Parathyroid adenoma (tissue), 2 donors: Measurements from ENCODE around the gene FAM20B.

Source experiments
- H2AFZ ChIP-seq: fragments of 300-600 bp; sonication (generic); one replicate; pipeline ENCODE4 v1.7.0; 2017; ENCODE audit warnings: antibody characterized with exemption, mild to moderate bottlenecking
- H3K27ac ChIP-seq: fragments of 300-600 bp; sonication (generic); one replicate; pipeline ENCODE4 v1.7.0; 2017
- H3K27me3 ChIP-seq: fragments of 300-600 bp; sonication (generic); one replicate; pipeline ENCODE4 v1.7.0; 2017; ENCODE audit warnings: low read length; ENCODE audit not compliant: control insufficient read depth, insufficient read depth
- H3K36me3 ChIP-seq: fragments of 300-600 bp; sonication (generic); one replicate; pipeline ENCODE4 v1.7.0; 2017; ENCODE audit warnings: low read length; ENCODE audit not compliant: control insufficient read depth, insufficient read depth
- H3K4me1 ChIP-seq: fragments of 300-600 bp; sonication (generic); one replicate; pipeline ENCODE4 v1.7.0; 2017; ENCODE audit warnings: control low read depth
- H3K4me2 ChIP-seq: fragments of 300-600 bp; sonication (generic); one replicate; pipeline ENCODE4 v1.7.0; 2017; ENCODE audit warnings: low read length
- H3K4me3 ChIP-seq: fragments of 300-600 bp; sonication (generic); one replicate; pipeline ENCODE4 v1.7.0; 2017; ENCODE audit warnings: low read depth, low read length
- H3K79me2 ChIP-seq: fragments of 300-600 bp; sonication (generic); one replicate; pipeline ENCODE4 v1.7.0; 2017; ENCODE audit warnings: control low read depth
- H3K9ac ChIP-seq: fragments of 300-600 bp; sonication (generic); one replicate; pipeline ENCODE4 v1.7.0; 2017; ENCODE audit warnings: mild to moderate bottlenecking
- H3K9me3 ChIP-seq: fragments of 300-600 bp; sonication (generic); one replicate; pipeline ENCODE4 v1.7.0; 2017; ENCODE audit warnings: low read length; ENCODE audit not compliant: control insufficient read depth
- CTCF ChIP-seq: fragments of 300-600 bp; sonication (generic); IDR thresholded peaks from one replicate; pipeline ENCODE4 v1.7.0; 2017; ENCODE audit warnings: antibody characterized with exemption, mild to moderate bottlenecking
- donor health status: primary hyperparathyroidism.

Gene FAM20B

GRCh38 chr1:179082999-179083335, 57.3 kb downstream of the FAM20B start:
- TF ChIP-seq CTCF: no peak

GRCh38 chr1:179083533-179083932, 57.8 kb downstream of the FAM20B start:
- Histone ChIP-seq H3K4me2 (no peak overlapping the region), H3K9ac (no peak overlapping the region), H3K4me1 (no peaks in the 10 kb centered on the region), H3K79me2 (peaks cover 5% of the 10 kb centered on the region), H3K9me3 (no peaks in the 10 kb centered on the region), H3K27ac (no peak overlapping the region), H2AFZ (no peak overlapping the region), H3K27me3 (no peaks in the 10 kb centered on the region), H3K4me3 (no peak overlapping the region), H3K36me3 (no peaks in the 10 kb centered on the region)
- TF ChIP-seq CTCF: no peak

More at GRCh38 chr1:179082999-179083335, 57.3 kb downstream of the FAM20B start:
- H3K4me1 ChIP-seq: no peaks in the 10 kb centered on the region
- H3K79me2 ChIP-seq: peaks cover 5% of the 10 kb centered on the region
- no peaks in the 10 kb centered on the region for H3K27me3 ChIP-seq
- H3K36me3 ChIP-seq: no peaks in the 10 kb centered on the region
- peak overlapping the region; percentile 92 for H2AFZ ChIP-seq
- no peak overlapping the region for H3K27ac ChIP-seq
- H3K4me3 ChIP-seq: peak overlapping the region; percentile 69
- no peak overlapping the region for H3K9ac ChIP-seq
- peak overlapping the region; percentile 82 for H3K4me2 ChIP-seq
- H3K9me3 ChIP-seq: no peaks in the 10 kb centered on the region

GRCh38 chr1:179087665-179088064, 62.0 kb downstream of the FAM20B start:
- no peaks in the 10 kb centered on the region for H3K36me3 ChIP-seq
- no peak overlapping the region for H3K9ac ChIP-seq
- H3K79me2 ChIP-seq: peaks cover 4% of the 10 kb centered on the region
- no peak overlapping the region for H3K27ac ChIP-seq
- H3K4me3 ChIP-seq: no peak overlapping the region
- H2AFZ ChIP-seq: no peak overlapping the region
- H3K4me2 ChIP-seq: no peak overlapping the region
- H3K4me1 ChIP-seq: no peaks in the 10 kb centered on the region
- no peaks in the 10 kb centered on the region for H3K9me3 ChIP-seq
- TF ChIP-seq CTCF: no peak
- H3K27me3 ChIP-seq: no peaks in the 10 kb centered on the region

- no peak overlapping the region for H3K4me3 ChIP-seq
- no peak overlapping the region for H2AFZ ChIP-seq
- H3K79me2 ChIP-seq: no peaks in the 10 kb centered on the region
- no peak for TF ChIP-seq CTCF
- H3K27ac ChIP-seq: no peak overlapping the region
- no peaks in the 10 kb centered on the region for H3K36me3 ChIP-seq
- no peaks in the 10 kb centered on the region for H3K27me3 ChIP-seq
- H3K9ac ChIP-seq: no peak overlapping the region
- H3K4me2 ChIP-seq: no peak overlapping the region
- H3K4me1 ChIP-seq: no peaks in the 10 kb centered on the region
- H3K9me3 ChIP-seq: no peaks in the 10 kb centered on the region
Measured at GRCh38 chr1:179089827-179090482, 64.3 kb downstream of the FAM20B start.

- H3K79me2 ChIP-seq: no peaks in the 10 kb centered on the region
- no peak overlapping the region for H3K9ac ChIP-seq
- no peak overlapping the region for H3K27ac ChIP-seq
- H3K4me3 ChIP-seq: no peak overlapping the region
- TF ChIP-seq CTCF: no peak
- H3K4me1 ChIP-seq: no peaks in the 10 kb centered on the region
- H3K36me3 ChIP-seq: no peaks in the 10 kb centered on the region
- H2AFZ ChIP-seq: no peak overlapping the region
- H3K4me2 ChIP-seq: no peak overlapping the region
- H3K27me3 ChIP-seq: no peaks in the 10 kb centered on the region
- H3K9me3 ChIP-seq: no peaks in the 10 kb centered on the region
Measured at GRCh38 chr1:179090522-179090921, 64.8 kb downstream of the FAM20B start.
